Thyroid gland (tissue), 4 donors: ENCODE measurements around the gene PGF. TPM values are rescaled to one million over a fixed set of nuclear protein-coding genes. Genes with fewer than 3 reads are reported as not detected.
"Not testable (repeated sequence)": the region's sequence is repeated elsewhere in the genome, so short reads cannot be mapped to it uniquely, and the experiment has no call there.

Experiments used
- DNase-seq, 2 donors: peaks; one replicate each; pipeline ENCODE4 v3.0.0-alpha.2; 2019
- H3K27ac ChIP-seq, 3 donors: fragments of 200-600 bp; sonication (generic); 1 replicate in 2 of 3; 2 replicates in 1 of 3; pipeline ENCODE4 v1.5.1; 2016 to 2019; ENCODE audit warnings: mild to moderate bottlenecking in 1 of 3, moderate library complexity in 1 of 3
- H3K27me3 ChIP-seq: fragments of 200-600 bp; sonication (generic); one replicate; pipeline ENCODE4 v1.5.1; 2019
- H3K36me3 ChIP-seq, 2 donors: fragments of 200-600 bp; sonication (generic); one replicate each; pipeline ENCODE4 v1.5.1; 2016 to 2019
- H3K4me1 ChIP-seq, 2 donors: fragments of 200-600 bp; sonication (generic); one replicate each; pipeline ENCODE4 v1.5.1; 2017 to 2019
- H3K4me3 ChIP-seq, 3 donors: fragments of 200-600 bp; sonication (generic); replicated peaks in 1 of 3; 1 replicate in 2 of 3; 2 replicates in 1 of 3; pipeline ENCODE4 v1.5.1; 2016; ENCODE audit warnings: mild to moderate bottlenecking in 1 of 3
- H3K9me3 ChIP-seq: fragments of 200-600 bp; sonication (generic); one replicate; pipeline ENCODE4 v1.5.1; 2017
- POLR2A ChIP-seq, 2 donors: fragments of 450-650 bp; IDR thresholded peaks; one replicate each; pipeline ENCODE4 v1.6.1; 2017; ENCODE audit warnings: antibody characterized with exemption in 2 of 2, mild to moderate bottlenecking in 2 of 2, moderate library complexity in 1 of 2
- WGBS, 2 donors: methylation state at CpG; one replicate each; pipeline ENCODE4 v1.1.5; 2017; 5-methylcytosine and 5-hydroxymethylcytosine counted together
- intact Hi-C: fragments of 100-400 bp; cut with DNase I; formaldehyde crosslinking; loops from one replicate; pipeline ENCODE4 v1.15.1; 2023
- total RNA-seq, 4 donors: library from RNA; depleted of rRNA; stranded (reverse); fragments of >200 nt; gene quantifications; one replicate each; pipeline ENCODE4 v1.2.3, GENCODE V29; 2016
- TF ChIP-seq, protein P1 (sequence below), 6 experiments: fragments of 200-600 bp in 3 of 6; fragments of 450-650 bp in 3 of 6; sonication (generic) in 3 of 6; IDR thresholded peaks; one replicate each; pipeline ENCODE4 v1.5.1; 2016 to 2019; ENCODE audit warnings: antibody characterized with exemption in 6 of 6, mild to moderate bottlenecking in 2 of 6, inconsistent platforms in 1 of 6, moderate library complexity in 1 of 6

The PGF gene
- total RNA-seq, 4 donors from 2014 or later = 34.4 to 68.8 (median 61.0) TPM

- Histone ChIP-seq H3K36me3 (no peaks in the 10 kb centered on the region), H3K27me3 (no peaks in the 10 kb centered on the region), H3K27ac (peak overlapping the region in 2 of 3 donors; percentile 20 to 47), H3K4me3 (no peak overlapping the region), H3K4me1 (peaks cover 19 to 43% of the 10 kb centered on the region in 2 donors), H3K9me3 (no peaks in the 10 kb centered on the region)
- intact Hi-C loops = no loop called here
- DNase-seq = no peak
- 42 to 49% methylated on average over 4 of the region's 4 CpGs for WGBS, 2 donors
- TF ChIP-seq, protein P1, sequence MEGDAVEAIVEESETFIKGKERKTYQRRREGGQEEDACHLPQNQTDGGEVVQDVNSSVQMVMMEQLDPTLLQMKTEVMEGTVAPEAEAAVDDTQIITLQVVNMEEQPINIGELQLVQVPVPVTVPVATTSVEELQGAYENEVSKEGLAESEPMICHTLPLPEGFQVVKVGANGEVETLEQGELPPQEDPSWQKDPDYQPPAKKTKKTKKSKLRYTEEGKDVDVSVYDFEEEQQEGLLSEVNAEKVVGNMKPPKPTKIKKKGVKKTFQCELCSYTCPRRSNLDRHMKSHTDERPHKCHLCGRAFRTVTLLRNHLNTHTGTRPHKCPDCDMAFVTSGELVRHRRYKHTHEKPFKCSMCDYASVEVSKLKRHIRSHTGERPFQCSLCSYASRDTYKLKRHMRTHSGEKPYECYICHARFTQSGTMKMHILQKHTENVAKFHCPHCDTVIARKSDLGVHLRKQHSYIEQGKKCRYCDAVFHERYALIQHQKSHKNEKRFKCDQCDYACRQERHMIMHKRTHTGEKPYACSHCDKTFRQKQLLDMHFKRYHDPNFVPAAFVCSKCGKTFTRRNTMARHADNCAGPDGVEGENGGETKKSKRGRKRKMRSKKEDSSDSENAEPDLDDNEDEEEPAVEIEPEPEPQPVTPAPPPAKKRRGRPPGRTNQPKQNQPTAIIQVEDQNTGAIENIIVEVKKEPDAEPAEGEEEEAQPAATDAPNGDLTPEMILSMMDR (IDR thresholded peaks at IDR 0.05) = no peak
- TF ChIP-seq POLR2A (IDR thresholded peaks at IDR 0.05) = no peak
These were observed 21.4 kb downstream of the PGF start for GRCh38 chr14:74934041-74934440.

DNA sequence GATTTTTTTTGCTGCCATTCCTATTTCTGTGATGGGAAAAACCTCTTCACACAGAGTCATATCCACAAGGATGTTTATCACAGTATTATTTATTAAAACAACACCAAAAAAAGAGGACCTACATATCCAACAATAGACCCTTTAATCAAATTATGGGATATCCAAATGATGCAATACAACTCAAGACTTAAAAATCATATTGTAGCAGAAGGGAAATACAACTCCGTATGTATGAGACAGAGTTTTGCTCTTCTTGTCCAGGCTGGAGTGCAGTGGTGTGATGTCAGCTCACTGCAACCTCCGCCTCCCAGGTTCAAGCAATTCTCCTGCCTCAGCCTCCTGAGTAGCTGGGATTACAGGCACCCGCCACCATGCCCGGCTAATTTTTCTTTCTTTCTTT lies 22.5 kb downstream of the PGF start:
- Histone ChIP-seq H3K27ac (peak overlapping the region; percentile 14 to 65 (median 53)), H3K4me1 (peaks cover 19 to 41% of the 10 kb centered on the region in 2 donors)
- intact Hi-C loops, DNase-seq, H3K9me3 ChIP-seq, H3K27me3 ChIP-seq, H3K4me3 ChIP-seq, H3K36me3 ChIP-seq: not testable (repeated sequence)
- 70 to 76% methylated on average over 4 of the region's 4 CpGs for WGBS, 2 donors

- no peak for TF ChIP-seq POLR2A (IDR thresholded peaks at IDR 0.05)
- TF ChIP-seq, protein P1 (IDR thresholded peaks at IDR 0.05) = no peak
- 26 to 34% methylated on average over 6 of the region's 6 CpGs for WGBS, 2 donors
- Histone ChIP-seq H3K9me3 (no peaks in the 10 kb centered on the region), H3K36me3 (no peaks in the 10 kb centered on the region), H3K27me3 (no peaks in the 10 kb centered on the region), H3K27ac (peak overlapping the region; percentile 42 to 65 (median 53)), H3K4me3 (no peak overlapping the region), H3K4me1 (peaks cover 19 to 41% of the 10 kb centered on the region in 2 donors)
- intact Hi-C loops = no loop called here
- no peak for DNase-seq
These were observed 22.9 kb downstream of the PGF start for GRCh38 chr14:74932401-74932901.

DNA sequence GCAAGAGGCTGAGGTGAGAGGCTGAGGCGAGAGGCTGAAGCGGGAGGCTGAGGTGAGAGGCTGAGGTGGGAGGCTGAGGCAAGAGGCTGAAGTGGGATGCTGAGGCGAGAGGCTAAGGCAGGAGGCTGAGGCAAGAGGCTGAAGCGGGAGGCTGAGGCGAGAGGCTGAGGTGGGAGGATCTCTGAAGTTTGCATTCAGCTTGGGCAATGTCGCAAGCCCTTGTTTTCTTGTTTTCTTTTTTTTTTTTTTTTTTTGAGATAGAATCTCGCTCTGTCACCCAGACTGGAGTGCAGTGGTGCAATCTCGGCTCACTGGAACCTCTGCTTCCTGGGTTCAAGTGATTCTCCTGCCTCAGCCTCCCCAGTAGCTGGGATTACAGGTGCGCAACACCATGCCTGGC lies 23.7 kb downstream of the PGF start:
- H3K27me3 ChIP-seq, intact Hi-C loops: not testable (repeated sequence)

GRCh38 chr14:74929242-74929641 lies 26.2 kb downstream of the PGF start:
- H3K4me1 ChIP-seq = peaks cover 19 to 31% of the 10 kb centered on the region in 2 donors
- H3K9me3 ChIP-seq = no peaks in the 10 kb centered on the region
- 74 to 84% methylated on average over 6 of the region's 6 CpGs for WGBS, 2 donors
- intact Hi-C loops = no loop called here
- H3K4me3 ChIP-seq = no peak overlapping the region
- TF ChIP-seq, protein P1 (IDR thresholded peaks at IDR 0.05) = no peak
- no peak for TF ChIP-seq POLR2A (IDR thresholded peaks at IDR 0.05)
- no peaks in the 10 kb centered on the region for H3K27me3 ChIP-seq
- no peaks in the 10 kb centered on the region for H3K36me3 ChIP-seq
- DNase-seq = no peak
- H3K27ac ChIP-seq = no peak overlapping the region

More for the DNA sequence above, 23.7 kb downstream of the PGF start:
- Histone ChIP-seq H3K27ac (peak overlapping the region in 1 of 3 donors; percentile 65), H3K4me1 (peaks cover 19 to 41% of the 10 kb centered on the region in 2 donors)
- not testable (repeated sequence) for H3K36me3 ChIP-seq, H3K4me3 ChIP-seq, H3K9me3 ChIP-seq, DNase-seq
- 81 to 88% methylated on average over 9 of the region's 9 CpGs for WGBS, 2 donors

- WGBS, 2 donors = 64 to 74% methylated on average over 6 of the region's 6 CpGs
- intact Hi-C loops = no loop called here
- TF ChIP-seq, protein P1 (IDR thresholded peaks at IDR 0.05) = no peak
- no peak for TF ChIP-seq POLR2A (IDR thresholded peaks at IDR 0.05)
- H3K27me3 ChIP-seq = no peaks in the 10 kb centered on the region
- peaks cover 13 to 34% of the 10 kb centered on the region in 2 donors for H3K4me1 ChIP-seq
- no peaks in the 10 kb centered on the region for H3K9me3 ChIP-seq
- no peak overlapping the region for H3K4me3 ChIP-seq
- no peaks in the 10 kb centered on the region for H3K36me3 ChIP-seq
- H3K27ac ChIP-seq = no peak overlapping the region
- no peak for DNase-seq
These were observed 28.2 kb downstream of the PGF start for GRCh38 chr14:74927225-74927624.
